ENCODE results near the gene CYP4V2.

CYP4V2 gene

DNA sequence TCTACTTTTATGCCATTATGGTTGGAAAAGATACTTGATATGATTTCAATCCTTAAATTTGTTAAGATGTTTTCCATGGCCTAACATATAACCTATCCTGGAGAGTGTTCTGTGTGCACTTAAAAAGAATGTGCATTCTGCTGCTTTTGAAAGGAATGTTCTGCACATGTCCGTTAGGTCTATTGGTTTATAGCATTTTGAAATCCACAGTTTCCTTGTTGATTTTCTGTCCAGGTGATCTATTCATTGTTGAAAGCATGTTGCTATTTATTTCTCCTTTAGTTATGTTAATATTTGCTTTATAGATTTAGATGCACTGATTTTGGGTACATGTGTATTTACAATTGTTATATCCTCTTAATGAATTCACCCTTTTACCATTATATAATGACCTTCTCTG, 30.3 kb downstream of the CYP4V2 start:
- H3K9ac ChIP-seq (ENCODE audit: low read length): no peak overlapping the region
- H3K23ac ChIP-seq (ENCODE audit: low read length in 2 of 2): no peak overlapping the region
- H2BK12ac ChIP-seq (ENCODE audit: low read length in 2 of 2): no peak overlapping the region
- H3K14ac ChIP-seq (ENCODE audit: low read length in 2 of 2): no peak overlapping the region
- no peak overlapping the region for H2BK120ac ChIP-seq (ENCODE audit: low read depth, low read length)
- 92% methylated on average over 1 of the region's 1 CpG for WGBS
- peaks cover 2% of the 10 kb centered on the region for H3K9me3 ChIP-seq (ENCODE audit: control insufficient read depth, low read length)
- no peaks in the 10 kb centered on the region for H3K27me3 ChIP-seq (ENCODE audit: control insufficient read depth in 1 of 2, insufficient read depth in 1 of 2, low read length in 2 of 2)
- H3K4me3 ChIP-seq (ENCODE audit: insufficient read depth in 1 of 2, low read depth in 1 of 2, low read length in 2 of 2): no peak overlapping the region
- no peaks in the 10 kb centered on the region for H3K36me3 ChIP-seq (ENCODE audit: control insufficient read depth in 1 of 2, insufficient read depth in 2 of 2, low read depth in 1 of 2, low read length in 2 of 2)
- H3K18ac ChIP-seq (ENCODE audit: low read depth in 1 of 2, low read length in 2 of 2): no peak overlapping the region
- no peak overlapping the region for H2AK5ac ChIP-seq (ENCODE audit: low read length, severe bottlenecking)
- no peak overlapping the region for H2BK5ac ChIP-seq (ENCODE audit: low read depth, low read length, poor library complexity, severe bottlenecking)
- H3K4me1 ChIP-seq (ENCODE audit: control insufficient read depth, insufficient read depth, low read depth, low read length): peaks cover under 1% of the 10 kb centered on the region
- H2BK15ac ChIP-seq (ENCODE audit: low read depth, poor library complexity, severe bottlenecking): no peak overlapping the region
- DNase-seq: no peak
- H3K27ac ChIP-seq (ENCODE audit: low read length, poor library complexity, severe bottlenecking): no peak overlapping the region
- no peak overlapping the region for H3K4me2 ChIP-seq (ENCODE audit: low read length, poor library complexity, severe bottlenecking)
- no peak overlapping the region for H2AFZ ChIP-seq (ENCODE audit: low read depth, low read length)
- no peak overlapping the region for H4K8ac ChIP-seq (ENCODE audit: low read length)
- no peaks in the 10 kb centered on the region for H3K79me1 ChIP-seq (replicated peaks; ENCODE audit: low read length, poor library complexity, severe bottlenecking)
- no peak overlapping the region for H3K4ac ChIP-seq (ENCODE audit: low read depth in 1 of 2, low read length in 2 of 2)
- H4K91ac ChIP-seq (ENCODE audit: low read length): no peak overlapping the region

DNA sequence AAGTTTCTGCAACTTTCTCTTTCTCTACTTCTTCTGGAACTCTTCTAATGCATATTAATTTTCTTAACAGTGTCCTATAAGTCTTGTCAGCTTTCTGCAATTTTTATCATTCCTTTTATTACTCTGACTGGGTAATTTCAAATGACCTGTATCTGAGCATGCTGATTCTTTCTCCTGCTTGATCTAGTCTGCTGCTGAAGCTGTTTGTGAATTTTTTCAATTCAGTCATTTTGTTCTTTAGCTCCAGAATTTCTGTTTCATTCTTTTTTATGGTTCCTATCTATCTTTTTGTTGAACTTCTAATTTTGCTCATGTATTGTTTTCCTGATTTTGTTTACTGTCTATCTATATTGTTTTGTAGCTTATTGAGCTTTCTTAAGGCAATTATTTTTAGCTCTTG, 34.5 kb downstream of the CYP4V2 start:
- Histone ChIP-seq H3K18ac (ENCODE audit: low read depth in 1 of 2, low read length in 2 of 2) (no peak overlapping the region), H2BK12ac (ENCODE audit: low read length in 2 of 2) (no peak overlapping the region), H3K36me3 (ENCODE audit: control insufficient read depth in 1 of 2, insufficient read depth in 2 of 2, low read depth in 1 of 2, low read length in 2 of 2) (no peaks in the 10 kb centered on the region), H3K27me3 (ENCODE audit: control insufficient read depth in 1 of 2, insufficient read depth in 1 of 2, low read length in 2 of 2) (no peaks in the 10 kb centered on the region), H3K4me1 (ENCODE audit: control insufficient read depth, insufficient read depth, low read depth, low read length) (peaks cover 4% of the 10 kb centered on the region), H3K9me3 (ENCODE audit: control insufficient read depth, low read length) (peaks cover 2% of the 10 kb centered on the region), H4K8ac (ENCODE audit: low read length) (no peak overlapping the region), H2AK5ac (ENCODE audit: low read length, severe bottlenecking) (no peak overlapping the region), H2BK5ac (ENCODE audit: low read depth, low read length, poor library complexity, severe bottlenecking) (no peak overlapping the region), H3K9ac (ENCODE audit: low read length) (no peak overlapping the region), H4K91ac (ENCODE audit: low read length) (no peak overlapping the region), H3K23ac (ENCODE audit: low read length in 2 of 2) (no peak overlapping the region), H3K4ac (ENCODE audit: low read depth in 1 of 2, low read length in 2 of 2) (no peak overlapping the region), H2AFZ (ENCODE audit: low read depth, low read length) (no peak overlapping the region), H2BK120ac (ENCODE audit: low read depth, low read length) (no peak overlapping the region), H3K14ac (ENCODE audit: low read length in 2 of 2) (no peak overlapping the region), H3K79me1 (replicated peaks; ENCODE audit: low read length, poor library complexity, severe bottlenecking) (no peaks in the 10 kb centered on the region), H3K4me3 (ENCODE audit: insufficient read depth in 1 of 2, low read depth in 1 of 2, low read length in 2 of 2) (no peak overlapping the region), H3K27ac (ENCODE audit: low read length, poor library complexity, severe bottlenecking) (no peak overlapping the region), H2BK15ac (ENCODE audit: low read depth, poor library complexity, severe bottlenecking) (no peak overlapping the region), H3K4me2 (ENCODE audit: low read length, poor library complexity, severe bottlenecking) (no peak overlapping the region)
- no peak for DNase-seq

- H4K91ac ChIP-seq (ENCODE audit: low read length): no peak overlapping the region
- H2AK5ac ChIP-seq (ENCODE audit: low read length, severe bottlenecking): peak overlapping the region; percentile 10
- no peak for DNase-seq
- peaks cover 2% of the 10 kb centered on the region for H3K9me3 ChIP-seq (ENCODE audit: control insufficient read depth, low read length)
- H3K9ac ChIP-seq (ENCODE audit: low read length): no peak overlapping the region
- no peak overlapping the region for H2BK120ac ChIP-seq (ENCODE audit: low read depth, low read length)
- H3K27ac ChIP-seq (ENCODE audit: low read length, poor library complexity, severe bottlenecking): no peak overlapping the region
- no peak overlapping the region for H3K4me3 ChIP-seq (ENCODE audit: insufficient read depth in 1 of 2, low read depth in 1 of 2, low read length in 2 of 2)
- WGBS: 74% methylated on average over 3 of the region's 3 CpGs
- no peak overlapping the region for H3K23ac ChIP-seq (ENCODE audit: low read length in 2 of 2)
- no peak overlapping the region for H3K14ac ChIP-seq (ENCODE audit: low read length in 2 of 2)
- no peaks in the 10 kb centered on the region for H3K27me3 ChIP-seq (ENCODE audit: control insufficient read depth in 1 of 2, insufficient read depth in 1 of 2, low read length in 2 of 2)
- H3K36me3 ChIP-seq (ENCODE audit: control insufficient read depth in 1 of 2, insufficient read depth in 2 of 2, low read depth in 1 of 2, low read length in 2 of 2): no peaks in the 10 kb centered on the region
- H4K8ac ChIP-seq (ENCODE audit: low read length): no peak overlapping the region
- no peak overlapping the region for H3K18ac ChIP-seq (ENCODE audit: low read depth in 1 of 2, low read length in 2 of 2)
- no peak overlapping the region for H2BK12ac ChIP-seq (ENCODE audit: low read length in 2 of 2)
- H2BK5ac ChIP-seq (ENCODE audit: low read depth, low read length, poor library complexity, severe bottlenecking): no peak overlapping the region
- H3K4ac ChIP-seq (ENCODE audit: low read depth in 1 of 2, low read length in 2 of 2): no peak overlapping the region
- H2BK15ac ChIP-seq (ENCODE audit: low read depth, poor library complexity, severe bottlenecking): no peak overlapping the region
- H3K4me1 ChIP-seq (ENCODE audit: control insufficient read depth, insufficient read depth, low read depth, low read length): peaks cover 4% of the 10 kb centered on the region
- no peak overlapping the region for H2AFZ ChIP-seq (ENCODE audit: low read depth, low read length)
- no peaks in the 10 kb centered on the region for H3K79me1 ChIP-seq (replicated peaks; ENCODE audit: low read length, poor library complexity, severe bottlenecking)
- H3K4me2 ChIP-seq (ENCODE audit: low read length, poor library complexity, severe bottlenecking): no peak overlapping the region
These were observed 35.3 kb downstream of the CYP4V2 start for GRCh38 chr4:186226521-186227189.

DNA sequence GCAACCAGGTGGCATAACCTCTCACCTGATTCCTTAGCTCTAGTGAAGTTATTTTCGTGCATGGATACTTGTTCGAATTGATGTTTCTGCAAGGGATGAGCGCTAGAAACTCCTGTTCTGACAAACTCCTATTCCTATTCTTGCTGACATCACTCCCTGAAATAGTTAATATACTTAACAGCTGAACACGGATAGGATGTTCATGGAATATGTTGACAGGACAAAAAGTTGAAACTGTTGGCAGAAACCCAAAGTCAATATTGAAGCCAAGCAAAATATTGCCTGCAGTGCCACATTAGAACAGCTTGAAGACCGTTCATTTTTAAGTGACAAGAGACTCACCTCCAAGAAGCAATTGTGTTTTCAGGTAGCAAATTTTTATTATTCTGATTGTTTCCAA, 35.9 kb downstream of the CYP4V2 start, which contains the start of gene KLKB1:
KLKB1 (plus strand) TSS at position 287 of the 400 bp plus-strand sequence. CDS start 689 bp downstream, outside the sequence.
- 87% methylated on average over 4 of the region's 5 CpGs for WGBS
- Histone ChIP-seq H4K91ac (ENCODE audit: low read length) (no peak within 1 kb of the TSS), H3K4ac (ENCODE audit: low read depth in 1 of 2, low read length in 2 of 2) (no peak within 1 kb of the TSS), H2AK5ac (ENCODE audit: low read length, severe bottlenecking) (peak within 1 kb of the TSS; percentile 10), H3K79me1 (replicated peaks; ENCODE audit: low read length, poor library complexity, severe bottlenecking) (no peaks in the 10 kb centered on the region), H3K27ac (ENCODE audit: low read length, poor library complexity, severe bottlenecking) (peak within 1 kb of the TSS; percentile 25), H3K9me3 (ENCODE audit: control insufficient read depth, low read length) (no peaks in the 10 kb centered on the region), H2BK15ac (ENCODE audit: low read depth, poor library complexity, severe bottlenecking) (no peak within 1 kb of the TSS), H3K18ac (ENCODE audit: low read depth in 1 of 2, low read length in 2 of 2) (no peak within 1 kb of the TSS), H3K36me3 (ENCODE audit: control insufficient read depth in 1 of 2, insufficient read depth in 2 of 2, low read depth in 1 of 2, low read length in 2 of 2) (no peaks in the 10 kb centered on the region), H3K9ac (ENCODE audit: low read length) (peak within 1 kb of the TSS; percentile 61), H2BK120ac (ENCODE audit: low read depth, low read length) (no peak within 1 kb of the TSS), H2BK12ac (ENCODE audit: low read length in 2 of 2) (no peak within 1 kb of the TSS), H3K4me1 (ENCODE audit: control insufficient read depth, insufficient read depth, low read depth, low read length) (peaks cover 4% of the 10 kb centered on the region), H3K27me3 (ENCODE audit: control insufficient read depth in 1 of 2, insufficient read depth in 1 of 2, low read length in 2 of 2) (no peaks in the 10 kb centered on the region), H3K4me3 (ENCODE audit: insufficient read depth in 1 of 2, low read depth in 1 of 2, low read length in 2 of 2) (peak within 1 kb of the TSS in 1 of 2 experiments; percentile 68), H3K4me2 (ENCODE audit: low read length, poor library complexity, severe bottlenecking) (peak within 1 kb of the TSS; percentile 6), H2BK5ac (ENCODE audit: low read depth, low read length, poor library complexity, severe bottlenecking) (peak within 1 kb of the TSS; percentile 37), H2AFZ (ENCODE audit: low read depth, low read length) (no peak within 1 kb of the TSS), H3K14ac (ENCODE audit: low read length in 2 of 2) (no peak within 1 kb of the TSS), H4K8ac (ENCODE audit: low read length) (no peak within 1 kb of the TSS), H3K23ac (ENCODE audit: low read length in 2 of 2) (no peak within 1 kb of the TSS)
- no peak for DNase-seq
